Measurements from ENCODE around the gene SH3RF3. TPM values are rescaled to one million over a fixed set of nuclear protein-coding genes. Genes with fewer than 3 reads are reported as not detected.

Gene SH3RF3
- total RNA-seq, 2 donors from 2014 or later: 1.5 to 1.8 TPM

- Histone ChIP-seq H3K4me3 (ENCODE audit: low read length) (no peak overlapping the region), H3K27me3 (ENCODE audit: control insufficient read depth, insufficient read depth, low read length, poor library complexity, severe bottlenecking) (no peaks in the 10 kb centered on the region), H3K36me3 (ENCODE audit: control insufficient read depth, insufficient read depth, low read length) (no peaks in the 10 kb centered on the region), H3K4me1 (ENCODE audit: control insufficient read depth, insufficient read depth, low read length) (peaks cover 7% of the 10 kb centered on the region), H3K27ac (ENCODE audit: low read depth, low read length) (no peak overlapping the region), H3K9me3 (ENCODE audit: control insufficient read depth, low read length) (no peaks in the 10 kb centered on the region), H3K9ac (ENCODE audit: extremely low read depth, low read length, poor library complexity, severe bottlenecking) (no peak overlapping the region)
- peaks cover 8% of the 10 kb centered on the region for H3K4me1 Mint-ChIP-seq
- H3K27ac Mint-ChIP-seq: no peak overlapping the region
- no peaks in the 10 kb centered on the region for H3K9me3 Mint-ChIP-seq
- H3K4me3 Mint-ChIP-seq: no peak overlapping the region
- DNase-seq: no peak
- no peaks in the 10 kb centered on the region for H3K36me3 Mint-ChIP-seq (ENCODE audit: low read depth)
- WGBS, 2 experiments (ENCODE audit: insufficient coverage in 1 of 2, insufficient read length in 1 of 2): 89 to 90% methylated on average over 8 of the region's 8 CpGs
- TF ChIP-seq CTCF (conservative IDR thresholded peaks at IDR 0.05): no peak
- H3K27me3 Mint-ChIP-seq (ENCODE audit: insufficient read depth): no peaks in the 10 kb centered on the region
Observed at GRCh38 chr2:109148991-109149645, 20.1 kb downstream of the SH3RF3 start.

GRCh38 chr2:109150559-109150958 lies 21.6 kb downstream of the SH3RF3 start:
- Mint-ChIP-seq H3K27me3 (ENCODE audit: insufficient read depth) (peaks cover 2% of the 10 kb centered on the region), H3K9me3 (no peaks in the 10 kb centered on the region), H3K36me3 (ENCODE audit: low read depth) (no peaks in the 10 kb centered on the region), H3K4me1 (peaks cover 8% of the 10 kb centered on the region), H3K27ac (no peak overlapping the region), H3K4me3 (no peak overlapping the region)
- Histone ChIP-seq H3K4me1 (ENCODE audit: control insufficient read depth, insufficient read depth, low read length) (peaks cover 7% of the 10 kb centered on the region), H3K27me3 (ENCODE audit: control insufficient read depth, insufficient read depth, low read length, poor library complexity, severe bottlenecking) (no peaks in the 10 kb centered on the region), H3K9ac (ENCODE audit: extremely low read depth, low read length, poor library complexity, severe bottlenecking) (no peak overlapping the region), H3K4me3 (ENCODE audit: low read length) (no peak overlapping the region), H3K9me3 (ENCODE audit: control insufficient read depth, low read length) (no peaks in the 10 kb centered on the region), H3K27ac (ENCODE audit: low read depth, low read length) (no peak overlapping the region), H3K36me3 (ENCODE audit: control insufficient read depth, insufficient read depth, low read length) (no peaks in the 10 kb centered on the region)
- no peak for DNase-seq
- WGBS, 2 experiments (ENCODE audit: insufficient coverage in 1 of 2, insufficient read length in 1 of 2): 78 to 91% methylated on average over 1 to 3 of the region's 3 CpGs
- no peak for TF ChIP-seq CTCF (conservative IDR thresholded peaks at IDR 0.05)

GRCh38 chr2:109151519-109151918 lies 22.5 kb downstream of the SH3RF3 start:
- Histone ChIP-seq H3K4me3 (ENCODE audit: low read length) (no peak overlapping the region), H3K9me3 (ENCODE audit: control insufficient read depth, low read length) (no peaks in the 10 kb centered on the region), H3K9ac (ENCODE audit: extremely low read depth, low read length, poor library complexity, severe bottlenecking) (no peak overlapping the region), H3K36me3 (ENCODE audit: control insufficient read depth, insufficient read depth, low read length) (no peaks in the 10 kb centered on the region), H3K27ac (ENCODE audit: low read depth, low read length) (no peak overlapping the region), H3K4me1 (ENCODE audit: control insufficient read depth, insufficient read depth, low read length) (peaks cover 7% of the 10 kb centered on the region), H3K27me3 (ENCODE audit: control insufficient read depth, insufficient read depth, low read length, poor library complexity, severe bottlenecking) (no peaks in the 10 kb centered on the region)
- Mint-ChIP-seq H3K4me3 (no peak overlapping the region), H3K27me3 (ENCODE audit: insufficient read depth) (peaks cover 2% of the 10 kb centered on the region), H3K4me1 (peaks cover 14% of the 10 kb centered on the region), H3K27ac (no peak overlapping the region), H3K9me3 (no peaks in the 10 kb centered on the region), H3K36me3 (ENCODE audit: low read depth) (no peaks in the 10 kb centered on the region)
- TF ChIP-seq CTCF (conservative IDR thresholded peaks at IDR 0.05): no peak
- 85 to 96% methylated on average over 3 to 4 of the region's 4 CpGs for WGBS, 2 experiments (ENCODE audit: insufficient coverage in 1 of 2, insufficient read length in 1 of 2)
- no peak for DNase-seq
